Measurements from ENCODE around the gene ZNF362.

DNA sequence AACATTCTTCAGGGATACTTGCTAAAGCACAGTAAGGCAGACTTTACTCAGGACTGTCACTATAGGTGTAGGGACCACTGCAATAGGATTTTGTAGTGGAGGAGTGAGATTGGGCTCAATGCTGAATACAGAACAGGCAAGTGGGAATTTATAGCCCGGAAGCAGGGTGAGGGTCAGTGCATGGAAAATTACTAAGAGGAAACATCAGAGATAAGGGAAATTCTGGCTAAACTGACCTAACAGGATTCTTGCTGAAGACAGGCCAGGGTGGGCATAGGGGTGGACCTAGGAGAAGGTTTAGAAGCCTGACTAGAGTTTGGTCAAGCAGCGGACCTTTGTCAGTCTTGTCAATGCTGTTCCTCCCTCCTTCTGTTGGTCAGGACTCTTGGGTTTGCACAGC is 20.8 kb upstream of the ZNF362 start:
- TF ChIP-seq CTCF (conservative IDR thresholded peaks at IDR 0.05) (no peak), ZFX (IDR thresholded peaks at IDR 0.05) (no peak)
